GM12872 (cell line): ENCODE measurements around the gene LIMCH1.

Experiments used
- TF ChIP-seq, protein P1 (sequence below): IDR thresholded peaks from 3 replicates; pipeline ENCODE4 v1.5.1; 2011; ENCODE audit warnings: low read depth, mild to moderate bottlenecking, low read length, moderate library complexity; ENCODE audit not compliant: insufficient read depth

The LIMCH1 gene

DNA sequence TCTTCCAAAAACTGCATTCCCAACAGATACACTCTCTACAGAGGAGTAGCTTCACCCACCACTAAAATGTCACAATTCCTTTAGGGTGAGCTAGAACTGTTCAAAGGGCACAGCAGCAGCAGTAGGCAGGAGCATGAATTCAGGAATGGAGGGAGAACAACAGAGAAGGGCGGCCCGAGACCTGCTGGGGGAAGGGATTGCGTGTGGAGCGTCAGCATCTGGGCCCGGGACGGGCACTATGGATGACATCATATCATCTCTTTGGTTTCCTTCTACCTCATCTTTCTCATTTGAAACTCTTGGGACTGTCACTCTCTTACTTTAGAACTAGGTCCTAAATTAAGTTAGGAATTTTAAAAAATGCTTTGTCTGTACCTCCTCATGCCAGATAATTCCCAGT, 115.6 kb downstream of the LIMCH1 start:
- TF ChIP-seq, protein P1, sequence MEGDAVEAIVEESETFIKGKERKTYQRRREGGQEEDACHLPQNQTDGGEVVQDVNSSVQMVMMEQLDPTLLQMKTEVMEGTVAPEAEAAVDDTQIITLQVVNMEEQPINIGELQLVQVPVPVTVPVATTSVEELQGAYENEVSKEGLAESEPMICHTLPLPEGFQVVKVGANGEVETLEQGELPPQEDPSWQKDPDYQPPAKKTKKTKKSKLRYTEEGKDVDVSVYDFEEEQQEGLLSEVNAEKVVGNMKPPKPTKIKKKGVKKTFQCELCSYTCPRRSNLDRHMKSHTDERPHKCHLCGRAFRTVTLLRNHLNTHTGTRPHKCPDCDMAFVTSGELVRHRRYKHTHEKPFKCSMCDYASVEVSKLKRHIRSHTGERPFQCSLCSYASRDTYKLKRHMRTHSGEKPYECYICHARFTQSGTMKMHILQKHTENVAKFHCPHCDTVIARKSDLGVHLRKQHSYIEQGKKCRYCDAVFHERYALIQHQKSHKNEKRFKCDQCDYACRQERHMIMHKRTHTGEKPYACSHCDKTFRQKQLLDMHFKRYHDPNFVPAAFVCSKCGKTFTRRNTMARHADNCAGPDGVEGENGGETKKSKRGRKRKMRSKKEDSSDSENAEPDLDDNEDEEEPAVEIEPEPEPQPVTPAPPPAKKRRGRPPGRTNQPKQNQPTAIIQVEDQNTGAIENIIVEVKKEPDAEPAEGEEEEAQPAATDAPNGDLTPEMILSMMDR, result no peak

DNA sequence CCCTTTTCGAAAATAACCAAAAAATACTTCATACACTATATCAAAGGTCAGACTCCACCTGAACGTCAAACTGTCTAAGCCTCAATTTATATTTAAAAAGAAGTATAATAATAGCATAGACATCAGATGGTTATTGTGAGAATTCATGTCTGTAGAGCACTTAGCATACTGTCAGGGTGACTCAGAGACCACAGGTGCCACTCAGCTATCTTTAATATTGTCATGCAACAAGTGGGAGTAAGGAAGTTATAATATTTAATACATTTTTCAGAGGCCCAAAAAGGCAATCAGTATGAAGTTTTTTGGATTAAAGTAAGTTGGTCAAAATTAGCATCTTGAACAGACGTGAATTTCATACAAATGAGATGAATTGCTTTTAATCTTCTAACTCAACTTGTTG, 117.2 kb downstream of the LIMCH1 start:
- TF ChIP-seq, protein P1, result no peak

DNA sequence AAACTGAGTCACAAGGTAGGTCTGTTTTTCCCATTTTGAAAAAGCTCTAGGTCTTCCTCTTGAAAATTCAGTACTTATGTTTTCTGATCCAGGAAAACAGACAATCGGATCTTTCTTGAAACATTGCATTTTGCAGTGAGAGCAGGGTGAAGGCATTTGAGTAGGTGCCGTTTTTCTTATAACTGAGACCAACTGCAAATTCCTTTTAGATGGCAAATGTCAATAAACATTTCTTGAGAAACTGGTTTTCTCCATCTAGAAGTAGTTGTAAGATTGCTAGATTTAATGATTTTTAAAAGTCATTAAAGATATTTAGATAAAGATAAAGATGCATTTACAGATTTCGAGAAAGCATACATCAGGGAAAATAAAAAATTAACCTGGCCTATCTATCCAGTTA, 118.1 kb downstream of the LIMCH1 start:
- TF ChIP-seq, protein P1, result no peak

- TF ChIP-seq, protein P1, result no peak
Observed at GRCh38 chr4:41656572-41657520, 118.9 kb downstream of the LIMCH1 start.

DNA sequence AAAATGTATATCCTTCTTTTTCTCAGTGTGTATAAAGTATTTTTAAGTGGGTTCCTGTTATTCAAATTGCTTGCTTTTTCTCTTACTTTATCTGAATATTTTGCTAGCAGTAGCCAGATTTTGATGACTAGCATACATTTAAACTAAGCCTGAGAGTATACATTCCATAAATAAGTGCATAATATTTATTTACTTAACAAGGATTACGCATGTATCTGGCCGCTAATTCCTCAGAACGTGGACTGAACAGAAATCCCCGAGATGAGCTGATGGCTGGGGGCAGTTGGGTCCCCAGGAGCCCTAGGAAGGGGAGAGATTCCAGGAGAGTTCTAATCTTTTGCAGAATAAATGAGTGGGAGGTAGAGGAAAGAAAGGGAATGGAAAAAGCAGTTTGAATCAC, 119.6 kb downstream of the LIMCH1 start:
- TF ChIP-seq, protein P1, result no peak

- TF ChIP-seq, protein P1, result no peak
Observed at GRCh38 chr4:41658163-41658562, 120.2 kb downstream of the LIMCH1 start.

DNA sequence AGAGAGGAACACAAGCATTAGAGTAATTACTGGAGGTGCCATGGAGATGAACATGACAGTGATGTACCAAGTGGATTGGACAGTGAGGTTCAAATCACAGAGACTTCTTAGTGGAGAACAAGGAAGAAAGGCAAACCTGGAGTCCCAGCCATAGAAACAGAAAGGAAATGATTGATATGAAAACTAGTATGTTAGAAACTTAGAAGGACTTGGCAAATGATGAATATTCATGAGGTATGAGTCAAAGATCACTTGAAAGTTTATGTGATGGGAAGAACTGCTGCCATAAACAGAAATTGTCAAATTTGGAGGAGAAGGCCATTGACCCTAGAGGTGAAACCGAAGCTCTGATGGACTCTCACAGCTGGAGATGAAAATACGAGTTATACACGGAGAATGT, 122.4 kb downstream of the LIMCH1 start:
- TF ChIP-seq, protein P1, result no peak
